Right cardiac atrium (tissue), 5 donors: ENCODE data around the gene ZFTA. TPM values are rescaled to one million over a fixed set of nuclear protein-coding genes. Genes with fewer than 3 reads are reported as not detected.
"Not testable (repeated sequence)": the region's sequence is repeated elsewhere in the genome, so short reads cannot be mapped to it uniquely, and the experiment has no call there.

Experiments used
- ATAC-seq, 2 donors: fragments of 200-7000 bp; cut with Tn5 transposase; one replicate each; pipeline versions ENCODE4 v1.8.0 to v1.9.1; 2020; ENCODE audit warnings: moderate library complexity in 2 of 2, mild to moderate bottlenecking in 1 of 2
- DNase-seq, 3 donors: peaks; one replicate each; pipeline ENCODE4 v3.0.0-alpha.2; 2020
- H3K27ac ChIP-seq: one replicate; pipeline ENCODE4 v1.5.1; 2013; ENCODE audit warnings: mild to moderate bottlenecking, low read length, control low read depth, moderate library complexity
- H3K27me3 ChIP-seq: one replicate; pipeline ENCODE4 v1.6.1; 2013; ENCODE audit not compliant: control insufficient read depth, insufficient read depth
- H3K4me1 ChIP-seq: one replicate; pipeline ENCODE4 v1.6.1; 2013; ENCODE audit warnings: low read length; ENCODE audit not compliant: control insufficient read depth, insufficient read depth
- H3K4me3 ChIP-seq: one replicate; pipeline ENCODE4 v1.5.1; 2013; ENCODE audit warnings: low read length, control low read depth
- H3K9me3 ChIP-seq: one replicate; pipeline ENCODE4 v1.6.1; 2013; ENCODE audit warnings: low read length; ENCODE audit not compliant: control insufficient read depth
- WGBS: extraction: QIAGEN DNeasy Blood & Tissue Kit; methylation state at CpG from one replicate; pipeline ENCODE4 v1.1.7; 2013; 5-methylcytosine and 5-hydroxymethylcytosine counted together
- intact Hi-C, 4 donors: fragments of 100-400 bp; cut with DNase I; formaldehyde crosslinking; loops; one replicate each; pipeline versions ENCODE4 v1.11.0 to v1.14.0; 2022 to 2023
- polyA plus RNA-seq: library from polyadenylated mRNA; stranded (reverse); fragments of 200-250 nt; gene quantifications from one replicate; pipeline ENCODE4 v1.2.3, GENCODE V29; 2013
- total RNA-seq, 4 donors: library from RNA; stranded (reverse); fragmentation: NEBNext Ultra II Directional; extraction: Animal tissue kit (Norgen Biotek cat#: 25700); gene quantifications; one replicate each; pipeline ENCODE4 v1.2.1, GENCODE V29; 2021
- donor health status: healthy with polysubstance abuse.
- donor health status: DM: no; HTN: yes; CAD: no.
- donor health status: DM: no; HTN: no; CAD: no.
- donor health status: DM: no; HTN: yes; CAD: no; lungs with severe emphysema.
- donor health status: DM: yes; HTN: yes; CAD: no.

The ZFTA gene
- total and polyA plus RNA-seq, 5 donors, result 7.9 to 17.7 (median 15.1) TPM

GRCh38 chr11:63775191-63775590 is 6.6 kb upstream of the ZFTA start:
- DNase-seq (no peak), ATAC-seq (no peak)
- peaks cover under 1% of the 10 kb centered on the region for H3K4me1 ChIP-seq
- H3K4me3 ChIP-seq, result no peak overlapping the region
- no peak overlapping the region for H3K27ac ChIP-seq
- 92% methylated on average over 3 of the region's 3 CpGs for WGBS
- H3K9me3 ChIP-seq, result no peaks in the 10 kb centered on the region
- intact Hi-C loops, result no loop called here
- no peaks in the 10 kb centered on the region for H3K27me3 ChIP-seq

- intact Hi-C loops, H3K27ac ChIP-seq, H3K4me1 ChIP-seq, H3K4me3 ChIP-seq, H3K9me3 ChIP-seq, DNase-seq, H3K27me3 ChIP-seq, ATAC-seq: not testable (repeated sequence)
- WGBS, result 82% methylated on average over 2 of the region's 2 CpGs
These were observed 3.3 kb upstream of the ZFTA start for GRCh38 chr11:63771741-63772318.

DNA sequence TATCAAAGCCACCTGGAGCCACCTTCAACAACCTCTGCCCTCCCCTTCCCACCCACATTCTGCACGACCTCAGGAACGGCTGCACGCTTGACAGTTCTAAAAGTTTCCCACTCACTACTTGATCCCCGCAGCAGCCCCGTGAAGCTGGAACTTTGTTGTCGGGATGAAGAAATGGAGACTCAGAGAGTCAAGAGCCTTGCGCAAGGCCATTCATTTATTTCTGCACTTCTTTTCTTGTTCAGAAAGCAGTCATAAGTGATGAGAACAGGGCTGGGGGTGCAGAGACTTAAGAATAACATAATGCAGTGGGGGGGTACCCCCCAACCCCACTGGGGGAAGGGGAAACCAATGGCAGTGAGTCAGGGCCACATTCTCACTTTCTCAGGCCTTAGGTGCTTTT is 2.2 kb upstream of the ZFTA start:
- intact Hi-C loops, result no loop called here
- no peak overlapping the region for H3K4me3 ChIP-seq
- no peak overlapping the region for H3K27ac ChIP-seq

DNA sequence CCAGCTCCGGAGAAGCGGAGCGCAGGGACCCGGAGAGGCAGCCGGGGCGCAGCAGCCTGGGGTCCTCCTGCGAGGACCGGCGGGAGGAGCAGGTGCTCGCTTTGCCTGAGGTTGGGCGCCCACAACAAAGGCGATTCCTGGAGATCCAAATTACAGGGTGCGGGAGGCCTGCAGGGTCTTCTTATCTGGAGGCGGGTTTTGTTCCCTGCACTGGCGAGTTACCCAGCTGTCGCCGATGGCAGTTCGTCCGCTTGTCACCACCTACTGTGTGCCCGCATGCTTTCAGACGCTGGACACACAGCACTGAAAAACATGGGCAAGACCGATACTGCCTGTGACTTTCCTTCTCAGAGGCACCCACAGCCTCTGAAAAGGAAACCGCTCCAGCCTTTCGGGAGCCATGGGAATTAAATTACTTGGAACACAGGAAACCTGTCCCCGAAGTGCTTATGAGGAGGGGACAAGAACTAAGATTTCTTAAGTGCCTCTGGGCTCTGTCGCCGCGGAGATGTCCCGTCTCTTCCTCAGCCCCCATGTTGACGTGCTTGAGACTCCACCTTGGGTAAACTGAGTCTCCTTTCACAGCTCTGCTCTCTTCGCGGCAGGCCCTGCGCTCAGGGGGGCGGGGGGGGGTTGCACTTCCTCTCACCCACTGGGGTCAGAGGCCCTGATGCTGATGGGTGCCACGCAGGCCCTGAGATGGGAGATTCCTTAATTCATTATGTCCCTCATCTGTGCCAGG is 1.3 kb upstream of the ZFTA start:
- ATAC-seq (no peak), DNase-seq (peak in 2 of 3 donors; percentile 17 to 68)
- 16% methylated on average over 35 of the region's 35 CpGs for WGBS

More for the DNA sequence above, 2.2 kb upstream of the ZFTA start:
- H3K27me3 ChIP-seq, result no peaks in the 10 kb centered on the region
- WGBS, result 77% methylated on average over 7 of the region's 7 CpGs
- no peak for DNase-seq
- peaks cover 3% of the 10 kb centered on the region for H3K4me1 ChIP-seq
- no peak for ATAC-seq
- H3K9me3 ChIP-seq, result no peaks in the 10 kb centered on the region

DNA sequence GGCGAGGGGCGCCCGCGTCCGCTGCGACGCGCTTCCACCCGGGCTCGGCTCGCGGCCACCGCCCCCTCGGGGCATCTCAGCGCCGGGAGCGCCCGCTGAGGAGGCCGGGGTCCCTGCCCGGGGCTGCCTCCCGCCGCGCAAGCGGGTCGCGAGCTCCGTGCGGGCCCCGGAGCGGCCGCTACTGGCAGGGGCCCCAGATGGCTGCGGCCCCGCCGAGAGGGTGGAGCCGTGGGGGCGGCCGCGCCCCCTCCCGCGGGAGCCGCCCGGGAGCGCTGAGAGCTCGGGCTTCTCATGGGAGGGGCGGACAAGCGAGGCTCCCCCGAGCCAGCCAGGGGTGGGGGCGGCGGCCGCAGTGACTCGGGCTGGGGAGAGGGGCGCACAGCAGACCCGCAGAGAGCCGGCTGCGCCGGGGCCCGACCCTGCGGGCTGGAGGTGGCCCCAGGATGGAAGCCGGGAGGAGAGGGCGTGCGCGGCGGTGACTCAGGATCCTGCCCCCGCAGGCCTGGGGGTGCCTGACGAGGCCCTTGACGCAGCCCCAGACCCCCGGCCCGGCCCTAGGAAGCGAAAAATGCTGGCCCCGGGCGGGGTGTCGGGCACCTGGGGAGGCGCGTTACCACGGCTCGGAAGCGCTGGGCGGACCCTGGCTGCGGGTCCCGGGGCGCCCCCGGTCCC is 603 bp upstream of the ZFTA start:
- under 1% methylated on average over 82 of the region's 82 CpGs for WGBS
- DNase-seq (peak; percentile 56 to 84 (median 82)), ATAC-seq (peak; percentile 44 to 46)
- Histone ChIP-seq H3K27me3 (no peaks in the 10 kb centered on the region), H3K27ac (peak overlapping the region; percentile 71), H3K9me3 (no peaks in the 10 kb centered on the region), H3K4me3 (peak overlapping the region; percentile 99), H3K4me1 (peaks cover 4% of the 10 kb centered on the region)
- intact Hi-C loops, result loop anchor here in 2 of 4 donors (5.0 to 10.0 kb wide), 3 partner anchors 43 to 178 kb away; partner anchors contain the start of gene SPINDOC (in 1 of the 2)

More for the DNA sequence above, 1.3 kb upstream of the ZFTA start:
- Histone ChIP-seq H3K4me3 (peak overlapping the region; percentile 99), H3K27me3 (no peaks in the 10 kb centered on the region), H3K4me1 (peaks cover 3% of the 10 kb centered on the region), H3K27ac (peak overlapping the region; percentile 53), H3K9me3 (no peaks in the 10 kb centered on the region)
- intact Hi-C loops, result loop anchor here in 2 of 4 donors (5.0 to 10.0 kb wide), 3 partner anchors 42 to 177 kb away; partner anchors contain the start of gene SPINDOC (in 1 of the 2)

DNA sequence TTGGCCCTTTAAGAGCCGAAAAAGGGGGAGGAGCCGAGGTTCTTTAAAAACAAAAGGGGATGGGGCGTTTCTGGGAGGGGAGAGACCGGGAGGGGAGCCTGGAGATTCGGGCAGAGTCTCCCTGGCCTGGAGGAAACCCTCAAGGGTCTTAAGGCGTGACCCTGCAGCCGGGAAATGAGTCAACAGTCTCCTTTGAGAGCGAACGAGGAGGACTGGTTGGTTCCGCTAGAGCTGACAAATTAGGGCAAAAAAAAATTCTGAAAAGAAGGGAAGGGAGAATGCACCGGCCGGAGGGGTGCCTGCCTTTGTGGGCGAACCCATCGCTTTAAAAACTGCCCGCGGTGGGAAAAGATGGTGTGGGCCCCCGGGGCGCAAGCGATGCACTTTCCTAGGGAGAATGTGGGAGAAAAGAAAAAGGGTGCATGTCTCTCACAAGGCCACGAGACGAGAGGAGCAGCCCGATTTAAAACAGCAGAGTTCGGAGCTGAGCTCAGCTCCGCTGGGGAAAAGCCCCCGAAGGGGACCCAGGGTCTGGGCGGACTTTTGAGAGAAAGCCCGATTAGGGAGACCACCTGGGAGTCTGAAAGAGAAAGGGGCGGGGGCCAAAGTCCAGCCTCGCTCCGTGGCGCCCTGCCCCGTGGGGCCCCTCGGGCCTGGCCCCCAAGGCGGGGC is 874 bp downstream of the ZFTA start:
- DNase-seq, result peak; percentile 73 to 83 (median 83)

GRCh38 chr11:63767267-63767564 is 1.4 kb downstream of the ZFTA start:
- peak overlapping the region; percentile 99 for H3K4me3 ChIP-seq
- H3K27ac ChIP-seq, result peak overlapping the region; percentile 79
- ATAC-seq (no peak), DNase-seq (no peak)
- H3K4me1 ChIP-seq, result peaks cover 4% of the 10 kb centered on the region
- 14% methylated on average over 4 of the region's 4 CpGs for WGBS
- no peaks in the 10 kb centered on the region for H3K27me3 ChIP-seq
- intact Hi-C loops, result loop anchor here in 2 of 4 donors (5.0 to 10.0 kb wide), 3 partner anchors 45 to 180 kb away; partner anchors contain the start of gene SPINDOC (in 1 of the 2)
- H3K9me3 ChIP-seq, result no peaks in the 10 kb centered on the region

More for the DNA sequence above, 874 bp downstream of the ZFTA start:
- Histone ChIP-seq H3K4me1 (peaks cover 4% of the 10 kb centered on the region), H3K4me3 (peak overlapping the region; percentile 99), H3K9me3 (no peaks in the 10 kb centered on the region), H3K27me3 (no peaks in the 10 kb centered on the region), H3K27ac (peak overlapping the region; percentile 79)
- WGBS, result under 1% methylated on average over 34 of the region's 34 CpGs
- intact Hi-C loops, result loop anchor here in 2 of 4 donors (5.0 to 10.0 kb wide), 3 partner anchors 45 to 180 kb away; partner anchors contain the start of gene SPINDOC (in 1 of the 2)
- ATAC-seq, result peak; percentile 36 to 45

GRCh38 chr11:63766531-63767235 is 1.9 kb downstream of the ZFTA start:
- H3K27me3 ChIP-seq, result no peaks in the 10 kb centered on the region
- intact Hi-C loops, result loop anchor here in 2 of 4 donors (5.0 to 10.0 kb wide), 3 partner anchors 46 to 181 kb away; partner anchors contain the start of gene SPINDOC (in 1 of the 2)
- peaks cover 4% of the 10 kb centered on the region for H3K4me1 ChIP-seq
- DNase-seq, result peak in 2 of 3 donors; percentile 35 to 46
- no peaks in the 10 kb centered on the region for H3K9me3 ChIP-seq
- ATAC-seq, result no peak
- H3K27ac ChIP-seq, result no peak overlapping the region
- H3K4me3 ChIP-seq, result no peak overlapping the region
- 54% methylated on average over 7 of the region's 7 CpGs for WGBS

GRCh38 chr11:63765688-63766241 is 2.8 kb downstream of the ZFTA start:
- Histone ChIP-seq H3K9me3 (no peaks in the 10 kb centered on the region), H3K4me3 (no peak overlapping the region), H3K27me3 (no peaks in the 10 kb centered on the region), H3K27ac (no peak overlapping the region), H3K4me1 (peaks cover 4% of the 10 kb centered on the region)
- intact Hi-C loops, result loop anchor here in 2 of 4 donors (5.0 to 10.0 kb wide), 3 partner anchors 47 to 182 kb away; partner anchors contain the start of gene SPINDOC (in 1 of the 2)
- WGBS, result 83% methylated on average over 18 of the region's 18 CpGs
- ATAC-seq (no peak), DNase-seq (peak; percentile 21 to 68 (median 67))
